Measurements from ENCODE around the gene XRCC5. TPM values are rescaled to one million over a fixed set of nuclear protein-coding genes. Genes with fewer than 3 reads are reported as not detected.

The XRCC5 gene
- total RNA-seq, 5 donors from 2014 or later (not counting 1 experiment from before 2014, with no cell fraction given) = 187 to 219 (median 202) TPM

GRCh38 chr2:216211614-216212145 is 102.5 kb downstream of the XRCC5 start:
- no peaks in the 10 kb centered on the region for H3K27me3 Mint-ChIP-seq
- DNase-seq = no peak
- H3K9me3 Mint-ChIP-seq = no peaks in the 10 kb centered on the region
- H3K4me3 Mint-ChIP-seq = no peak overlapping the region
- H3K27ac Mint-ChIP-seq = peak overlapping the region; percentile 77 to 87
- peaks cover 25 to 38% (median 30%) of the 10 kb centered on the region in 3 donors for H3K4me1 Mint-ChIP-seq
- H3K36me3 Mint-ChIP-seq = peaks cover 38% of the 10 kb centered on the region
- H3K4me3 ChIP-seq (ENCODE audit: control insufficient read depth in 1 of 2, extremely low read depth in 1 of 2, low read length in 1 of 2) = no peak overlapping the region
- no peaks in the 10 kb centered on the region for H3K9me3 ChIP-seq
- H3K27me3 ChIP-seq (replicated peaks in 1 of 2; ENCODE audit: control insufficient read depth in 2 of 2, extremely low read depth in 1 of 2, insufficient read depth in 2 of 2, low read length in 1 of 2) = no peaks in the 10 kb centered on the region
- CTCF ChIA-PET = no interaction called here
- WGBS (ENCODE audit: insufficient coverage) = 100% methylated on average over 1 of the region's 2 CpGs
- peaks cover 0 to 3% of the 10 kb centered on the region in 2 experiments for H3K4me1 ChIP-seq (ENCODE audit: control insufficient read depth in 1 of 2, extremely low read depth in 1 of 2, insufficient read depth in 2 of 2, low read length in 2 of 2)
- no peak overlapping the region for H3K27ac ChIP-seq (ENCODE audit: low read length)
- ATAC-seq (replicated peaks in 1 of 4) = no peak
- H3K36me3 ChIP-seq (ENCODE audit: control insufficient read depth in 2 of 2, extremely low read depth in 1 of 2, insufficient read depth in 1 of 2, low read length in 1 of 2) = peaks cover 3 to 14% of the 10 kb centered on the region in 2 donors
- POLR2A ChIA-PET = no interaction called here

DNA sequence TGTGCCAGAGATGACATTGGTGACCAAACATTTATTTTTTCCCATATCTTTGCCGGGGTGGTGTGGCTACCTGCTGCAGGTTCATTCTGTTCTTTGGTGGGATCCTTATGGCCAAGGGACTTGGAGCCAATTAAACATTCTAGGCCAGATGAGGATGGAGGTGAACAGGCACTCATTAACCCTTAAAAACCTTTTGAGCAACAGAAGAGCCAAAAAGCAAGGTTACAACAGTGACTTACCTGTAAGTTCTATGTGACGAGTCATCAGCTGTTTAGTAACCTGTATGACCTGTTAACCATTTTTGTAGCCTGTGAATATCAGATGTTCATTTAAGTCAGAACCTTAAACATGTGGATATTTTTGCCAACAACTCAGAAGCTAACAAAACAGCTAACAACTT is 105.6 kb downstream of the XRCC5 start:
- H3K27ac Mint-ChIP-seq = no peak overlapping the region
- H3K36me3 Mint-ChIP-seq = peaks cover 26% of the 10 kb centered on the region
- Histone ChIP-seq H3K36me3 (ENCODE audit: control insufficient read depth in 2 of 2, extremely low read depth in 1 of 2, insufficient read depth in 1 of 2, low read length in 1 of 2) (peaks cover 0 to 4% of the 10 kb centered on the region in 2 donors), H3K27ac (ENCODE audit: low read length) (no peak overlapping the region), H3K27me3 (replicated peaks in 1 of 2; ENCODE audit: control insufficient read depth in 2 of 2, extremely low read depth in 1 of 2, insufficient read depth in 2 of 2, low read length in 1 of 2) (no peaks in the 10 kb centered on the region), H3K9me3 (no peaks in the 10 kb centered on the region), H3K4me3 (ENCODE audit: control insufficient read depth in 1 of 2, extremely low read depth in 1 of 2, low read length in 1 of 2) (no peak overlapping the region), H3K4me1 (ENCODE audit: control insufficient read depth in 1 of 2, extremely low read depth in 1 of 2, insufficient read depth in 2 of 2, low read length in 2 of 2) (peaks cover 0 to 7% of the 10 kb centered on the region in 2 experiments)
- peaks cover 33 to 45% (median 41%) of the 10 kb centered on the region in 3 donors for H3K4me1 Mint-ChIP-seq
- DNase-seq (no peak), ATAC-seq (replicated peaks in 1 of 4) (no peak)
- H3K27me3 Mint-ChIP-seq = no peaks in the 10 kb centered on the region
- WGBS (ENCODE audit: insufficient coverage) = 100% methylated on average over 1 of the region's 2 CpGs
- no peaks in the 10 kb centered on the region for H3K9me3 Mint-ChIP-seq
- ChIA-PET POLR2A (no interaction called here), CTCF (interaction anchor here (0.7 to 1.9 kb wide), 2 partner anchors 189 to 248 kb away, joined by 3 to 8 read pairs; no protein-coding TSS in a partner anchor)
- no peak overlapping the region for H3K4me3 Mint-ChIP-seq

GRCh38 chr2:216215658-216216390 is 106.7 kb downstream of the XRCC5 start:
- no peak overlapping the region for H3K27ac ChIP-seq (ENCODE audit: low read length)
- H3K27ac Mint-ChIP-seq = no peak overlapping the region

GRCh38 chr2:216216951-216217903 is 108.1 kb downstream of the XRCC5 start:
- H3K27me3 Mint-ChIP-seq = no peaks in the 10 kb centered on the region
- CTCF ChIA-PET = interaction anchor here (0.5 to 1.9 kb wide), 4 partner anchors 62 to 187 kb away, joined by 3 to 8 read pairs (median 3); no protein-coding TSS in a partner anchor
- peak overlapping the region in 1 of 2 donors; percentile 25 for H3K27ac Mint-ChIP-seq
- Histone ChIP-seq H3K27ac (ENCODE audit: low read length) (no peak overlapping the region), H3K4me3 (ENCODE audit: control insufficient read depth in 1 of 2, extremely low read depth in 1 of 2, low read length in 1 of 2) (no peak overlapping the region), H3K36me3 (ENCODE audit: control insufficient read depth in 2 of 2, extremely low read depth in 1 of 2, insufficient read depth in 1 of 2, low read length in 1 of 2) (peaks cover 0 to 4% of the 10 kb centered on the region in 2 donors), H3K4me1 (ENCODE audit: control insufficient read depth in 1 of 2, extremely low read depth in 1 of 2, insufficient read depth in 2 of 2, low read length in 2 of 2) (peaks cover 0 to 4% of the 10 kb centered on the region in 2 experiments), H3K9me3 (no peaks in the 10 kb centered on the region), H3K27me3 (replicated peaks in 1 of 2; ENCODE audit: control insufficient read depth in 2 of 2, extremely low read depth in 1 of 2, insufficient read depth in 2 of 2, low read length in 1 of 2) (no peaks in the 10 kb centered on the region)
- peaks cover 14% of the 10 kb centered on the region for H3K36me3 Mint-ChIP-seq
- DNase-seq (no peak), ATAC-seq (replicated peaks in 1 of 4) (no peak)
- H3K4me3 Mint-ChIP-seq = no peak overlapping the region
- H3K9me3 Mint-ChIP-seq = no peaks in the 10 kb centered on the region
- peaks cover 24 to 31% (median 24%) of the 10 kb centered on the region in 3 donors for H3K4me1 Mint-ChIP-seq
- WGBS (ENCODE audit: insufficient coverage) = 100% methylated on average over 1 of the region's 7 CpGs
- POLR2A ChIA-PET = interaction anchor here in 1 of 2 donors (0.6 kb wide), 1 partner anchor 14 kb away, joined by 3 read pairs; no protein-coding TSS in a partner anchor

More at GRCh38 chr2:216215658-216216390, 106.7 kb downstream of the XRCC5 start:
- H3K27me3 ChIP-seq (replicated peaks in 1 of 2; ENCODE audit: control insufficient read depth in 2 of 2, extremely low read depth in 1 of 2, insufficient read depth in 2 of 2, low read length in 1 of 2) = no peaks in the 10 kb centered on the region
- 100% methylated on average over 1 of the region's 4 CpGs for WGBS (ENCODE audit: insufficient coverage)
- H3K4me3 ChIP-seq (ENCODE audit: control insufficient read depth in 1 of 2, extremely low read depth in 1 of 2, low read length in 1 of 2) = no peak overlapping the region
- ATAC-seq (replicated peaks in 1 of 4) (no peak), DNase-seq (no peak)
- ChIA-PET CTCF (interaction anchor here (0.6 to 1.9 kb wide), 6 partner anchors 18 to 188 kb away, joined by 3 to 8 read pairs (median 3); no protein-coding TSS in a partner anchor), POLR2A (no interaction called here)
- Mint-ChIP-seq H3K36me3 (peaks cover 25% of the 10 kb centered on the region), H3K27me3 (no peaks in the 10 kb centered on the region), H3K9me3 (no peaks in the 10 kb centered on the region), H3K4me3 (no peak overlapping the region), H3K4me1 (peaks cover 26 to 34% (median 30%) of the 10 kb centered on the region in 3 donors)
- H3K9me3 ChIP-seq = no peaks in the 10 kb centered on the region
- H3K36me3 ChIP-seq (ENCODE audit: control insufficient read depth in 2 of 2, extremely low read depth in 1 of 2, insufficient read depth in 1 of 2, low read length in 1 of 2) = peaks cover 0 to 4% of the 10 kb centered on the region in 2 donors
- H3K4me1 ChIP-seq (ENCODE audit: control insufficient read depth in 1 of 2, extremely low read depth in 1 of 2, insufficient read depth in 2 of 2, low read length in 2 of 2) = peaks cover 0 to 5% of the 10 kb centered on the region in 2 experiments

- Mint-ChIP-seq H3K4me1 (peaks cover 29 to 36% (median 30%) of the 10 kb centered on the region in 3 donors), H3K4me3 (no peak overlapping the region), H3K9me3 (no peaks in the 10 kb centered on the region), H3K27ac (no peak overlapping the region), H3K27me3 (no peaks in the 10 kb centered on the region), H3K36me3 (peaks cover 10% of the 10 kb centered on the region)
- peaks cover 3 to 5% of the 10 kb centered on the region in 2 experiments for H3K4me1 ChIP-seq (ENCODE audit: control insufficient read depth in 1 of 2, extremely low read depth in 1 of 2, insufficient read depth in 2 of 2, low read length in 2 of 2)
- ChIA-PET CTCF (interaction anchor here (0.5 to 0.7 kb wide), 2 partner anchors 63 to 86 kb away, joined by 3 read pairs; no protein-coding TSS in a partner anchor), POLR2A (interaction anchor here in 1 of 2 donors (0.6 kb wide), 1 partner anchor 14 kb away, joined by 3 read pairs; no protein-coding TSS in a partner anchor)
- WGBS (ENCODE audit: insufficient coverage) = 95% methylated on average over 2 of the region's 2 CpGs
- peaks cover 0 to 4% of the 10 kb centered on the region in 2 donors for H3K36me3 ChIP-seq (ENCODE audit: control insufficient read depth in 2 of 2, extremely low read depth in 1 of 2, insufficient read depth in 1 of 2, low read length in 1 of 2)
- ATAC-seq (replicated peaks in 1 of 4) (no peak), DNase-seq (no peak)
- H3K4me3 ChIP-seq (ENCODE audit: control insufficient read depth in 1 of 2, extremely low read depth in 1 of 2, low read length in 1 of 2) = no peak overlapping the region
- no peaks in the 10 kb centered on the region for H3K27me3 ChIP-seq (replicated peaks in 1 of 2; ENCODE audit: control insufficient read depth in 2 of 2, extremely low read depth in 1 of 2, insufficient read depth in 2 of 2, low read length in 1 of 2)
- H3K9me3 ChIP-seq = no peaks in the 10 kb centered on the region
- no peak overlapping the region for H3K27ac ChIP-seq (ENCODE audit: low read length)
Observed at GRCh38 chr2:216217904-216218260, 108.7 kb downstream of the XRCC5 start.

DNA sequence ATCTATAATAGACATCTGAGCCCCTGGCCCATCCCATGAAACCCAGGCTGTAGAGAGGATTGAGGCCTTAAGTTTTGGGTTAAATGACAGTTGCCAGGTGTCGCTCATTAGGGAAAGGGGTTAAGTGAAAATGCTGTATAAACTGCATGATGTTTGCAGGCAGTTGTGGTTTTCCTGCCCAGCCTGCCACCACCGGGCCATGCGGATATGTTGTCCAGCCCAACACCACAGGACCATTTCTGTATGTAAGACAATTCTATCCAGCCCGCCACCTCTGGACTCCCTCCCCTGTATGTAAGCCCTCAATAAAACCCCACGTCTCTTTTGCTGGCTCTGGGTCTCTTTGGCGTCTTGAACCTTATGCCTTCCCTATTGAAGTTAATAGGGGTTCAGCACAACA is 110.7 kb downstream of the XRCC5 start:
- WGBS (ENCODE audit: insufficient coverage) = 80% methylated on average over 3 of the region's 6 CpGs
- no peaks in the 10 kb centered on the region for H3K9me3 Mint-ChIP-seq
- ChIA-PET POLR2A (no interaction called here), CTCF (no interaction called here)
- H3K4me3 Mint-ChIP-seq = no peak overlapping the region
- H3K4me3 ChIP-seq (ENCODE audit: control insufficient read depth in 1 of 2, extremely low read depth in 1 of 2, low read length in 1 of 2) = no peak overlapping the region
- no peaks in the 10 kb centered on the region for H3K27me3 Mint-ChIP-seq
- ATAC-seq (replicated peaks in 1 of 4) (no peak), DNase-seq (no peak)
- peaks cover 6% of the 10 kb centered on the region for H3K36me3 Mint-ChIP-seq
- H3K27me3 ChIP-seq (replicated peaks in 1 of 2; ENCODE audit: control insufficient read depth in 2 of 2, extremely low read depth in 1 of 2, insufficient read depth in 2 of 2, low read length in 1 of 2) = no peaks in the 10 kb centered on the region
- H3K36me3 ChIP-seq (ENCODE audit: control insufficient read depth in 2 of 2, extremely low read depth in 1 of 2, insufficient read depth in 1 of 2, low read length in 1 of 2) = peaks cover 0 to 4% of the 10 kb centered on the region in 2 donors
- no peaks in the 10 kb centered on the region for H3K9me3 ChIP-seq
- peaks cover 35 to 41% (median 36%) of the 10 kb centered on the region in 3 donors for H3K4me1 Mint-ChIP-seq
- H3K27ac ChIP-seq (ENCODE audit: low read length) = no peak overlapping the region
- peaks cover 5 to 6% of the 10 kb centered on the region in 2 experiments for H3K4me1 ChIP-seq (ENCODE audit: control insufficient read depth in 1 of 2, extremely low read depth in 1 of 2, insufficient read depth in 2 of 2, low read length in 2 of 2)
- H3K27ac Mint-ChIP-seq = no peak overlapping the region

All from T-cell (primary cell).